Subcutaneous adipose tissue (tissue), 4 donors: ENCODE data around the gene SLC12A4. TPM values are rescaled to one million over a fixed set of nuclear protein-coding genes. Genes with fewer than 3 reads are reported as not detected.
"Not testable (repeated sequence)": the region's sequence is repeated elsewhere in the genome, so short reads cannot be mapped to it uniquely, and the experiment has no call there.

Experiments
- CTCF ChIP-seq: fragments of 450-650 bp; IDR thresholded peaks from one replicate; pipeline ENCODE4 v1.5.1; 2016; ENCODE audit warnings: low read depth, mild to moderate bottlenecking, control low read depth, antibody characterized with exemption, moderate library complexity
- total RNA-seq, 4 donors: library from RNA; depleted of rRNA; stranded (reverse); fragments of >200 nt; gene quantifications; one replicate each; pipeline ENCODE4 v1.1.0, GENCODE V29; 2016

The SLC12A4 gene
- total RNA-seq, 4 donors from 2014 or later, result 36.2 to 77.2 (median 36.9) TPM

DNA sequence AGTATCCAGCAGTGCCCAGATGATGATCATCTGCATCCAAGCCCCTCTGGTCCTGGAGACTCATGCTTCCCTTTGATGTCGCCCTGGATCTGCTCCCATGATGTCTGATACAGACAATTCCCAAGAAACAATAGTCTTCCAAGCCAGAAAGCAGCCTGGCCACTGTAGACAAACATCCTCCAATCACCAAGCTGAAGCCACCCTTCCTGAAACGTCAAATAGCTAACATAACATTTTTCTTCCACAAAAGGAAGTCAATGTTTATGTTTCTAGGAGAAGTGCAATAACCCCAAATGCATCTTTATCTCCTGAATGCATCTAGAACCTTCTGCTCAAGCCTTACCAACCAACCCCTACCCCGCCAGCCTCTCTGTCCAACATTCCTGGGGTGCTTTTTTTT, 32.0 kb upstream of the SLC12A4 start:
- no peak for TF ChIP-seq CTCF

DNA sequence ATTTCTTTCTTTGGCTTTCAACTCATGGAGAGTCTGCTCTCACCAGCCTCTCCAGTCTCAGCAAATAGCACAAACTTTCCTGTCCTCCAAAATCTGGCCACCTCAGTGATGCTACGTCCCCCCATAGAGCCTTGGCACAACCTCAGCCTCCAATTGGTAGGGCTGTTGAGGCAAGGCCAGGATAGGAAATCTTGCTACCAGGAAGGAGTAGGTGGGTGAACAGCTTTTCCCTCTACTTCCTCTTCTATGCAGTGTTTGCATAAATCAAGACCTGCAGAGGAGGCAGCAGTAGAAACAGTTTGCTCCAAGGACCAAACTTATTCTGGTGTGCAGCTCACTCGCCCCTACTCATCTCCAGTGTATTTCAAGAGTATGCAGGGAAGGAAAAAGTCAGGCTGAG, 31.5 kb upstream of the SLC12A4 start:
- no peak for TF ChIP-seq CTCF

GRCh38 chr16:67998779-67999688, 30.6 kb upstream of the SLC12A4 start, which contains the start of gene DPEP2:
TSS of gene DPEP2 (minus strand) at chr16:67999484. CDS start at chr16:67993212, 6,272 bp downstream.
- TF ChIP-seq CTCF, result not testable (repeated sequence)

GRCh38 chr16:67996666-67997065, 28.2 kb upstream of the SLC12A4 start:
- TF ChIP-seq CTCF, result no peak

GRCh38 chr16:67995423-67995822, 27.0 kb upstream of the SLC12A4 start:
- no peak for TF ChIP-seq CTCF

DNA sequence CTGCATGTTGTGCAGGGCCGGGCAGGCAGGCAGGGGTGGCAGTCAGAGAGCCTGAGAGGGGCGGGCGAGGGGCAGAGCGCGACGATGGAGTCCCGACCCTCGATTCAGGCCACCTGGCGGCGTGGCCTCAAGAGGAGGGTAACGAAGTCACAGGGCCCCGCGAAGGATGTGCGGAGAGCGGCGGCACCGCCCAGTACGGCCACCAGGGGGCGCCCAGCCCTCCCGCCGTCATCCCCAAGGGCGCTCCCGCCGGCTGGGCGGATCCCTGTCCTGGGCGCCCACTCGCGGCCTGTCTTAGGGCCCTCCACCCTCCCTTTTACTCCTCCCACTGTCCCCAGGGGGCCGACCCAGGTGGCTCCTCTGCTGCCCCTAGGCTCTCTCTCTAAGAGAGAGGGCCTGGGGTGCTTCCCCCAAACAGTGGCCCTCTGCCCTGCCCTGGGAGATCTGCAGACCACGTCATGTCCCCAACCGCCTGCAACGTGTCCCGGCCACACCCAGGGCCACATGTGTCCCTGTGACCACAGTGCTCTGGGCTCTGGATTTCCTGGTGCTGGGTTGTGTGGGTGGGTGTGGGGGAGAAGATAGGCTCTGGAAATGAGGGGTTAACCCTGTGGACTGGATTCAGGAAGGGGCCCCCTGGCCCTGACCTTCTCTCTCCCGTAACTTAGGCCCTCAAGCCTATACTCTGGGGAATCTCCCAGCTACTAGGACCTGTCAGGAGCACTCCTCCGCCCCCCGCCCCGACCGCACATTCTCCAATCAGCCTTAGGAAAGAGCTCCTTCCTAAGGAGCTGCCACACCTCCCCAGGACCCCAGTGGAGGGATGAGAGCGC, 25.0 kb upstream of the SLC12A4 start:
- no peak for TF ChIP-seq CTCF

DNA sequence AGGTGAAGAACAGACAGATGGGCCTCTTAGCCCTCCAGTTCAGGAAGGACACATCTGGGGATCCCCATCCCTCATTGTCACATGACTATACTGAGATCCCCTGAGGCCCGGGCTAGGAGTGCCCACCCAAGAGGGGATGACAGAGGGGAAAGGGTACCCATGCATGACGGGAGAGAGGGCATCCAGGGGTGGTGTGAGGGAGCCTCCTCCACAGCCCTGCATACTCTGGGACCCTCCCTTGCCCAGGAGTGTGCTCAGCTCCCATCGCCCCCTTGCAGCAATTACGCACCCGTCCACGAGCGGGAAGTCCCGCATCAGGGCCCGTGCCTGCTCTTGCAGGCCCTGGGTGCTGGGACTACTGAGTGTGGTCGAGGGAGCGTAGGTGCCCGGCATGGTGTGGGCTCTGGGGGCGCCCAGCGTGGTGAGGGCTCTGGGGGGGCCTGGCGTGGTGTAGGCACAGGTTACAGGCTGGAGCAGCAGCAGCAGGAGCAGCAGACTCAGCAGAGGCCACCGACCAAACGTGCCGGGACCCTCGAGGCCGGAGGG, 24.3 kb upstream of the SLC12A4 start:
- no peak for TF ChIP-seq CTCF
